Measurements from ENCODE around the gene MISP.

GRCh38 chr19:703651-704446 lies 47.1 kb upstream of the MISP start:
- TF ChIP-seq CTCF (IDR thresholded peaks at IDR 0.05), result no peak
- TF ChIP-seq POLR2A (IDR thresholded peaks at IDR 0.05), result no peak
